Skeletal muscle tissue (tissue), 4 donors: ENCODE results near the gene MRPL44. TPM values are rescaled to one million over a fixed set of nuclear protein-coding genes. Genes with fewer than 3 reads are reported as not detected.
A peak's percentile ranks its signal among the peaks of the same experiment; 100 is the strongest.

Source experiments
- H3K27ac ChIP-seq: one replicate; pipeline ENCODE4 v1.7.0; 2013; ENCODE audit warnings: mild to moderate bottlenecking, low read depth, low read length, inconsistent platforms
- H3K27me3 ChIP-seq, 3 donors: one replicate each; pipeline ENCODE4 v1.7.0; 2013; ENCODE audit warnings: low read length in 3 of 3; ENCODE audit not compliant: control insufficient read depth in 3 of 3, insufficient read depth in 3 of 3
- H3K36me3 ChIP-seq, 3 donors: one replicate each; pipeline ENCODE4 v1.7.0; 2013; ENCODE audit warnings: low read length in 3 of 3; ENCODE audit not compliant: control insufficient read depth in 3 of 3, insufficient read depth in 3 of 3
- H3K4me1 ChIP-seq, 3 donors: one replicate each; pipeline ENCODE4 v1.7.0; 2013; ENCODE audit warnings: low read length in 3 of 3, mild to moderate bottlenecking in 3 of 3; ENCODE audit not compliant: control insufficient read depth in 3 of 3, insufficient read depth in 3 of 3
- H3K4me3 ChIP-seq, 3 donors: one replicate each; pipeline ENCODE4 v1.7.0; 2013; ENCODE audit warnings: low read length in 3 of 3
- H3K9ac ChIP-seq, 3 donors: one replicate each; pipeline ENCODE4 v1.7.0; 2013; ENCODE audit warnings: low read length in 3 of 3, mild to moderate bottlenecking in 3 of 3, moderate library complexity in 2 of 3, low read depth in 1 of 3
- H3K9me3 ChIP-seq, 3 donors: one replicate each; pipeline ENCODE4 v1.7.0; 2013; ENCODE audit warnings: low read length in 3 of 3; ENCODE audit not compliant: control insufficient read depth in 3 of 3
- total RNA-seq: library from RNA; depleted of rRNA; stranded (reverse); fragments of >200 nt; gene quantifications from one replicate; pipeline ENCODE4 v1.2.3, GENCODE V29; 2014
- donor health status: Osteomylitis.

MRPL44 gene
- total RNA-seq = 30.3 TPM

DNA sequence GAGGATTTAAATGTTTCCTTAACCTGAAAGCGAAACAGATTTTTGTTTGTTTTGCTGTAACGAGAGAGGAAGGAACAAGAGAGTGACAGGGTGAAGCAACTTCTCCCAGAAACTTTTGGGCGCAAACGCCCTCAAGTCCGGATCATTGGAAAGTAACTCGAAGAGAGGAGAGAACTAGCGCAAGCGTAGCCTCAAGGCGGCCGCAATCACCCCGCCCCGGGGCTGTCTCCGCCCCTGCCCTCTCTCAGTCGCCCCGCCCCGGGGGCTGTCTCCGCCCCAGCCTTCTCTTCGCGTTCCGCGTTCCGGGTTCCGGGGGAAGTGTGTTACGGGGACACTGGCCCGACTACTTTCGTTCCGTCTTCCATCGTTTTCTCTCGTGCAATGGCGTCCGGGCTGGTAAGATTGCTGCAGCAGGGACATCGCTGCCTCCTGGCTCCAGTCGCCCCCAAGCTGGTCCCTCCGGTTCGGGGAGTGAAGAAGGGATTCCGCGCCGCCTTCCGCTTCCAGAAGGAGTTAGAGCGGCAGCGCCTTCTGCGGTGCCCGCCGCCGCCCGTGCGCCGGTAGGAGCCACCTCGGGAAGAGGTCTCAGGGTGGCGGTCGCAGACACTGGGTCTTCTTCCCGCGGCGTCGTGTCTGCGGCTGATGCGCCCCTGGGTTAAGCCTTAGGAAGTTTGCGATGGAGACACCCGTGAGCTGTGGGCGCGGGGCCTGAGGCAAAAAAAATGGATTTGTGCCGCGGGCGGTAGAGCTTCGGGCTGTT is at the start of gene MRPL44:
TSS of gene MRPL44 (plus strand) at position 372 of the 760 bp plus-strand sequence. CDS start at position 382, 10 bp downstream.
- Histone ChIP-seq H3K4me3 (peak within 1 kb of the TSS; percentile 90 to 98 (median 90)), H3K36me3 (peaks cover 4 to 11% (median 9%) of the 10 kb centered on the region in 3 donors), H3K9me3 (no peaks in the 10 kb centered on the region), H3K9ac (peak within 1 kb of the TSS; percentile 92 to 97 (median 93)), H3K27ac (peak within 1 kb of the TSS; percentile 78), H3K27me3 (no peaks in the 10 kb centered on the region), H3K4me1 (peaks cover 27 to 46% (median 43%) of the 10 kb centered on the region in 3 donors)

GRCh38 chr2:223908304-223908998 is 48.8 kb upstream of the MRPL44 start:
- H3K27me3 ChIP-seq = no peaks in the 10 kb centered on the region
- H3K9me3 ChIP-seq = no peaks in the 10 kb centered on the region
- no peak overlapping the region for H3K4me3 ChIP-seq
- H3K9ac ChIP-seq = no peak overlapping the region
- peaks cover 0 to 7% (median 2%) of the 10 kb centered on the region in 3 donors for H3K36me3 ChIP-seq
- H3K4me1 ChIP-seq = peaks cover 6 to 9% (median 6%) of the 10 kb centered on the region in 3 donors
- no peak overlapping the region for H3K27ac ChIP-seq

DNA sequence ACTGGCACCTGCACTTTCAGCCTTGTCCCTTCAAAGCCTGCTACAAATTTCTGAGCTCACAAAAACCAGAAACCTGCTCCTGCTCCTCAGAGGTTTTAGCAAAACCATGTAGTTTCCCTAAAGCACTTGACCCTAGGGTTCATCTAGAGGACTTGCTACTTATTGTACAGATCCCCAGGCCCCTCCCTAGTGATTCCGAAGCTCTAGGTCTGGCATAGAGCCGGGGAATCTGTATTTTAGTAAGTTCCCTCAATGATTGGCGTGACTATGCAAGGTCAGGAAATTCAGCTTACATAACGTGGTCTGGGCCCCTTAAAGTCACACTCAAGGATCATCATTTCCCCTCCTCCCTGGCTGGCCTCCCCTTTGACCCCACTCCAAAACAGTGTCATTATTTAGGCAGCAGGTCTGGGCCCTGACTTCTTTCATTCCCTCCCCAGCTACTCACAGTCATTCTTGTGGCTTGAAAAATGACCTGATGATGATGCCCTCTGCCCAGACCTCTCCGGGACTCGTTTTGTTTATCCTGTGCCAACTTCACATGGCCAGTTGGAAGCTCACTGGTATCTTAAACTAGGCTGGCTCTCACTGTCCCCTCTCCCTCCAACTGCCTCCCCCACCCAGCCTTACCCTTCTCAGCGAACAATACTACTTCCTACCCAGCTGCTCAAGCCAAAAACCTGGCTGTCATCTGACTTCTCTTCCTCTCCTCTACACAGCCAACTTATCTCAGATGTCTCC is 48.1 kb upstream of the MRPL44 start:
- no peaks in the 10 kb centered on the region for H3K9me3 ChIP-seq
- peaks cover 6 to 9% (median 6%) of the 10 kb centered on the region in 3 donors for H3K4me1 ChIP-seq
- peaks cover 0 to 7% (median 0%) of the 10 kb centered on the region in 3 donors for H3K36me3 ChIP-seq
- H3K9ac ChIP-seq = no peak overlapping the region
- H3K27ac ChIP-seq = no peak overlapping the region
- no peaks in the 10 kb centered on the region for H3K27me3 ChIP-seq
- H3K4me3 ChIP-seq = no peak overlapping the region

DNA sequence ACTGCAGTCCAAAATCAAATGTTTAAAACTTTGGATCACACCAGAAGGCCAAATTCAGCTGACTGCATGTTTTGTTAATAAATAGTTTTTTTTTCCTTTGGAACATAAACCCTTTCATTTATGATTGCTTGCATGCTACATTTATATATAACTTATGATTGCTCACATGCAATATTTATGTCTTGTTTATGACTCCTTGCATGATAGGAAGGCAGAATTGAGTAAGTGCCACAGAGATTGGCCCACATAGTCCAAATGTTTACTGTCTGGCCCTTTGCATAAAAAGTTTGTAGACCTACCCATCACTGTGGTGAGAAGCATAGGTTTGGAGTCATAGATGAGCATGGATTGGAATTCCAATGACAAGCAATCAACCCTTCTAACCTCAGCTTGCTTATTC is 42.9 kb upstream of the MRPL44 start:
- Histone ChIP-seq H3K9me3 (no peaks in the 10 kb centered on the region), H3K27me3 (no peaks in the 10 kb centered on the region), H3K27ac (no peak overlapping the region), H3K4me1 (peaks cover 2 to 13% (median 3%) of the 10 kb centered on the region in 3 donors), H3K9ac (no peak overlapping the region), H3K36me3 (peaks cover 0 to 13% (median 13%) of the 10 kb centered on the region in 3 donors), H3K4me3 (no peak overlapping the region)

DNA sequence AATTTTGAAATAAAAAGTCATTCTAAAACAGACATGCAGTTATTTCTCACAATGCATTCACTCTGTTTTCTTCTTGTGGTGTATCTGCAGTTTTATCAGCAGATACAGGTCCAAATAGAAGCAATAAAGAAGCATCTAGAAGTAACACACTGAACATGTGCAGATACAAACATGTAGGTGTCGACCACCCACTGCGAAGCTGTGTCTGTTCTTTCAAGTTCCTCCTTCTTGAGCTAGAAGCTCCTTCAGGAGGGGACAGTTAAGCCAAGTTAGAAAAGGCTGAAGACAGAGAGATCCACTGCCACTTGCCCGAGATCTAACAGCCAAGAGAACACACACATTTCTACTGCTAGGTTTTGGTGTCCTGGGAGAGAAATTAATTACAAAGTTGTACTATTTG is 42.2 kb upstream of the MRPL44 start:
- H3K9ac ChIP-seq = no peak overlapping the region
- no peaks in the 10 kb centered on the region for H3K27me3 ChIP-seq
- peaks cover 0 to 13% (median 13%) of the 10 kb centered on the region in 3 donors for H3K36me3 ChIP-seq

GRCh38 chr2:223916181-223916920 is 40.9 kb upstream of the MRPL44 start:
- Histone ChIP-seq H3K4me1 (peaks cover 5 to 14% (median 7%) of the 10 kb centered on the region in 3 donors), H3K27me3 (no peaks in the 10 kb centered on the region), H3K4me3 (no peak overlapping the region), H3K9me3 (no peaks in the 10 kb centered on the region), H3K27ac (no peak overlapping the region), H3K36me3 (peaks cover 0 to 13% (median 13%) of the 10 kb centered on the region in 3 donors), H3K9ac (no peak overlapping the region)

More for the DNA sequence above, 42.2 kb upstream of the MRPL44 start:
- Histone ChIP-seq H3K4me3 (no peak overlapping the region), H3K27ac (no peak overlapping the region), H3K4me1 (peaks cover 5 to 13% (median 5%) of the 10 kb centered on the region in 3 donors), H3K9me3 (no peaks in the 10 kb centered on the region)

DNA sequence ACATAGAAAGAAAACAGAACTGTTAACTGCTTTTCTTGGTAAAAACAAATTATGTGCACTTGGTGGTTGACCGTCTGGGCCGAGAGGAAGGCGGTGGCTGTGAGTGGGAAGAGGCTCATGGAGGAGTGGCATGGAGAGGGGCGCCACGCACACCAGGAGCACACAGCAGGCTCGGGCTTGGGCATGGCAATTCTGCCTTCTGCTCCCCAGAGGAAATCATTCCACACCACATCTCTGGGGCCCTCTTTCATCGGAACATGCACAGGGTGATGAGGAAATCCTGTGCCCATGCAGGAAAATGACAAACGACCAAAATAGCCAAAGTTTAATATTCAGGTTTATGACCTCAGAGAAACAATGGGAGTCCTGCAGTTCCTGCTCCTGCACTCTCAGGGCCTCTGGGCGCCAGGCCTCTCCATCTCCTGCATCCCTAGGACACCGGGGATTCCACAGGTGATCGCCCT is 38.6 kb upstream of the MRPL44 start:
- Histone ChIP-seq H3K36me3 (peaks cover 0 to 13% (median 9%) of the 10 kb centered on the region in 3 donors), H3K27ac (no peak overlapping the region), H3K9ac (no peak overlapping the region), H3K4me1 (peaks cover 9 to 19% (median 12%) of the 10 kb centered on the region in 3 donors), H3K4me3 (no peak overlapping the region), H3K9me3 (no peaks in the 10 kb centered on the region), H3K27me3 (no peaks in the 10 kb centered on the region)

DNA sequence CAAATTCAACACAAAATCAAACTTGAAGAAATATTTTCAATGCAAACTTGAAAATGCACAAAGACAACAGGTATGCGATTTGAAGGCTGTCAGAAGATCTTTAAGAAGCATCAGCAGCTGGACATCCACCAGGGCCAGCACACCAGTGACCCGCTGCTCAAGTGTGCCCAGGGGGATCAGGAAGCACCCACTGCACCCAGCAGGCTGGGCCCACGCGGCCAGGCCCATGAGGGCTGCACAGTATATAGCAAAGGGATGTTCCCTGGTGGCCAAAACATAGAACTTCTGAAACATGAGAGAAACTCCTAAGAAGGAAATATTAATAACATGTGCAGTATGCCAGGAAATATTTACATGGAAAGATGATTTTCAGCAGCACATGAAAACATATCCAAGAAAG is 37.2 kb upstream of the MRPL44 start:
- Histone ChIP-seq H3K4me1 (peaks cover 9 to 19% (median 12%) of the 10 kb centered on the region in 3 donors), H3K9me3 (no peaks in the 10 kb centered on the region)

GRCh38 chr2:223921204-223921603 is 36.1 kb upstream of the MRPL44 start:
- Histone ChIP-seq H3K27ac (no peak overlapping the region), H3K9ac (no peak overlapping the region), H3K36me3 (peaks cover 0 to 2% (median 2%) of the 10 kb centered on the region in 3 donors), H3K4me1 (peaks cover 9 to 19% (median 12%) of the 10 kb centered on the region in 3 donors), H3K27me3 (no peaks in the 10 kb centered on the region), H3K4me3 (no peak overlapping the region), H3K9me3 (no peaks in the 10 kb centered on the region)

More for the DNA sequence above, 37.2 kb upstream of the MRPL44 start:
- no peak overlapping the region for H3K4me3 ChIP-seq
- H3K27me3 ChIP-seq = no peaks in the 10 kb centered on the region
- peaks cover 0 to 7% (median 7%) of the 10 kb centered on the region in 3 donors for H3K36me3 ChIP-seq
- no peak overlapping the region for H3K27ac ChIP-seq
- H3K9ac ChIP-seq = no peak overlapping the region
